GM10266 (cell line): Measurements from ENCODE around the gene PPFIBP2.

Experiments
- DNase-seq: peaks from one replicate; pipeline ENCODE4 v3.0.0; 2012; ENCODE audit errors: extremely low spot score
- CTCF ChIP-seq: IDR thresholded peaks from 2 replicates; pipeline ENCODE4 v1.5.1; 2012; ENCODE audit warnings: mild to moderate bottlenecking, low read depth; ENCODE audit not compliant: control insufficient read depth, insufficient read depth; ENCODE audit errors: missing control alignments

PPFIBP2 gene

GRCh38 chr11:7498193-7498592 is 15.6 kb upstream of the PPFIBP2 start:
- no peak for DNase-seq
- TF ChIP-seq CTCF: no peak

- no peak for TF ChIP-seq CTCF
Observed at GRCh38 chr11:7499081-7499480, 14.7 kb upstream of the PPFIBP2 start.

GRCh38 chr11:7500251-7500650 is 13.5 kb upstream of the PPFIBP2 start:
- no peak for DNase-seq
- TF ChIP-seq CTCF: no peak

More at GRCh38 chr11:7499081-7499480, 14.7 kb upstream of the PPFIBP2 start:
- DNase-seq: no peak

GRCh38 chr11:7501251-7501650 is 12.5 kb upstream of the PPFIBP2 start:
- no peak for TF ChIP-seq CTCF

GRCh38 chr11:7501894-7502293 is 11.9 kb upstream of the PPFIBP2 start:
- no peak for DNase-seq

More at GRCh38 chr11:7501251-7501650, 12.5 kb upstream of the PPFIBP2 start:
- no peak for DNase-seq

GRCh38 chr11:7506243-7506642 is 7.6 kb upstream of the PPFIBP2 start:
- TF ChIP-seq CTCF: no peak

More at GRCh38 chr11:7501894-7502293, 11.9 kb upstream of the PPFIBP2 start:
- no peak for TF ChIP-seq CTCF

GRCh38 chr11:7508087-7508486 is 5.7 kb upstream of the PPFIBP2 start:
- DNase-seq: no peak
- TF ChIP-seq CTCF: no peak

More at GRCh38 chr11:7506243-7506642, 7.6 kb upstream of the PPFIBP2 start:
- no peak for DNase-seq
